A673 (cell line): ENCODE data around the gene RRAGB.

Experiments used
- CTCF ChIP-seq: fragments of 300-800, 200-600 bp; sonication (generic); conservative IDR thresholded peaks from 2 replicates; pipeline ENCODE4 v1.5.1; 2017; ENCODE audit warnings: low read depth, mild to moderate bottlenecking, antibody characterized with exemption, low read length, moderate library complexity, mixed read lengths
- EZH2 ChIP-seq: fragments of 200-600 bp; sonication (generic); IDR thresholded peaks from 2 replicates; pipeline ENCODE4 v1.6.1; 2017; ENCODE audit warnings: borderline replicate concordance, low read depth, mild to moderate bottlenecking, mixed read lengths, antibody characterized with exemption, low read length; ENCODE audit not compliant: poor library complexity, severe bottlenecking

DNA sequence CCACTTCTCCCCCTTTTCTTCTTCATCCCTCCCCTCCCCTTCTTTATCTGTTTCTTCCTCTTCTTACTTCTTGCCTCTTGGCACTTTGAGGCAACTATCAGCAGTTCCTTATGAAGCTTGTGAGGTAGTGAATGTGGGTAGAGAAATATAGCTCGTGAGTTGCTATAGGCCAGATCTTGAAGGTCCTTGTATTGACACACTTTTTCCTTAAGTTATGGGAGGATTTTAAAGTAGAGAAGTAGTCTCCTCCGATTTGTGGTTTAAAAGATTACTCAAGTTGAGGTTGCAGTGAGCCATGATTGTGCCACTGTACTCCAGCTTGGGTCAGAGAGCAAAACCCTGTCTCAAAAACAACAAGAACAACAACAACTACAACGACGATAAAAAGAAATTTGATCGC, 3.4 kb upstream of the RRAGB start:
- TF ChIP-seq CTCF (no peak), EZH2 (no peak)
